GM19438 (cell line): ENCODE data around the gene DCP2.
A peak's percentile ranks its signal among the peaks of the same experiment; 100 is the strongest.

Experiments used
- ATAC-seq: cut with Tn5 transposase; IDR thresholded peaks from one replicate; pipeline ENCODE4 v1.9.1; 2021; ENCODE audit warnings: low read depth; ENCODE audit not compliant: unreplicated experiment

The DCP2 gene

GRCh38 chr5:113017881-113018635, 41.5 kb downstream of the DCP2 start:
- ATAC-seq, result no peak

- ATAC-seq, result no peak
Observed at GRCh38 chr5:113020461-113021273, 44.1 kb downstream of the DCP2 start.

- ATAC-seq, result peak; percentile 86
Observed at GRCh38 chr5:113022661-113023060, 46.1 kb downstream of the DCP2 start.

- ATAC-seq, result no peak
Observed at GRCh38 chr5:113024076-113024697, 47.6 kb downstream of the DCP2 start.

GRCh38 chr5:113025596-113025995, 49.0 kb downstream of the DCP2 start:
- ATAC-seq, result no peak

- ATAC-seq, result no peak
Observed at GRCh38 chr5:113026211-113026610, 49.6 kb downstream of the DCP2 start.

- no peak for ATAC-seq
Observed at GRCh38 chr5:113027015-113027414, 50.4 kb downstream of the DCP2 start.

GRCh38 chr5:113027431-113027830, 50.8 kb downstream of the DCP2 start:
- no peak for ATAC-seq

- ATAC-seq, result no peak
Observed at GRCh38 chr5:113029614-113030013, 53.0 kb downstream of the DCP2 start.

GRCh38 chr5:113031104-113031503, 54.5 kb downstream of the DCP2 start:
- no peak for ATAC-seq

- ATAC-seq, result no peak
Observed at GRCh38 chr5:113031557-113031956, 55.0 kb downstream of the DCP2 start.

- no peak for ATAC-seq
Observed at GRCh38 chr5:113034182-113034773, 57.7 kb downstream of the DCP2 start.

- ATAC-seq, result no peak
Observed at GRCh38 chr5:113035096-113035495, 58.5 kb downstream of the DCP2 start.

GRCh38 chr5:113036321-113036720, 59.7 kb downstream of the DCP2 start:
- no peak for ATAC-seq

GRCh38 chr5:113036826-113037225, 60.2 kb downstream of the DCP2 start:
- no peak for ATAC-seq

GRCh38 chr5:113038136-113038535, 61.5 kb downstream of the DCP2 start:
- no peak for ATAC-seq

GRCh38 chr5:113038714-113039113, 62.1 kb downstream of the DCP2 start:
- ATAC-seq, result no peak

- no peak for ATAC-seq
Observed at GRCh38 chr5:113039229-113039933, 62.8 kb downstream of the DCP2 start.

- no peak for ATAC-seq
Observed at GRCh38 chr5:113039934-113040285, 63.3 kb downstream of the DCP2 start.

- no peak for ATAC-seq
Observed at GRCh38 chr5:113040672-113041260, 64.2 kb downstream of the DCP2 start.
